SK-N-SH treated with all-trans-retinoic acid at 6 μM for 48 hours (cell line): ENCODE data around the gene TMEM240.

Experiments
- ATAC-seq: fragments of 200-7000 bp; cut with Tn5 transposase; 3 replicates; pipeline ENCODE4 v1.9.1; 2020; ENCODE audit warnings: mild to moderate bottlenecking, moderate library complexity
- ARNTL ChIP-seq: fragments of 450-650 bp; formaldehyde crosslinking; IDR thresholded peaks from 2 replicates; pipeline ENCODE4 v1.5.0; 2020; ENCODE audit warnings: low read depth, mild to moderate bottlenecking, moderate library complexity, borderline replicate concordance
- BACH2 ChIP-seq: fragments of 250-450 bp; sonication (Bioruptor Pico); IDR thresholded peaks from 2 replicates; pipeline ENCODE4 v1.9.0; 2021; ENCODE audit warnings: mild to moderate bottlenecking, borderline replicate concordance
- CREB5 ChIP-seq: fragments of 250-450 bp; sonication (Bioruptor Pico); IDR thresholded peaks from 2 replicates; pipeline ENCODE4 v1.5.1; 2020; ENCODE audit warnings: low read depth, mild to moderate bottlenecking, moderate library complexity
- CSDC2 ChIP-seq: fragments of 250-450 bp; sonication (Bioruptor Pico); IDR thresholded peaks from 2 replicates; pipeline ENCODE4 v1.5.0; 2020; ENCODE audit warnings: mild to moderate bottlenecking, moderate library complexity
- ESRRG ChIP-seq: fragments of 250-450 bp; sonication (Bioruptor Pico); IDR thresholded peaks from 2 replicates; pipeline ENCODE4 v1.6.1; 2021; ENCODE audit warnings: mild to moderate bottlenecking
- GLIS3 ChIP-seq: fragments of 250-450 bp; sonication (Bioruptor Pico); IDR thresholded peaks from 2 replicates; pipeline ENCODE4 v1.5.0; 2020; ENCODE audit warnings: mild to moderate bottlenecking, moderate library complexity
- ISL1 ChIP-seq: fragments of 250-450 bp; sonication (Bioruptor Pico); IDR thresholded peaks from 2 replicates; pipeline ENCODE4 v2.1.2; 2022; ENCODE audit warnings: mild to moderate bottlenecking, moderate library complexity
- OSR1 ChIP-seq: fragments of 250-450 bp; sonication (Bioruptor Pico); IDR thresholded peaks from 2 replicates; pipeline ENCODE4 v1.8.0; 2022; ENCODE audit warnings: moderate library complexity, mild to moderate bottlenecking, inconsistent platforms
- PATZ1 ChIP-seq: fragments of 250-450 bp; sonication (Bioruptor Pico); IDR thresholded peaks from 2 replicates; pipeline ENCODE4 v1.8.0; 2020; ENCODE audit warnings: mild to moderate bottlenecking, moderate library complexity, borderline replicate concordance
- PPARA ChIP-seq: fragments of 250-450 bp; sonication (Bioruptor Pico); IDR thresholded peaks from 2 replicates; pipeline ENCODE4 v1.5.0; 2020; ENCODE audit warnings: mild to moderate bottlenecking, borderline replicate concordance
- RARB ChIP-seq: fragments of 250-450 bp; sonication (Bioruptor Pico); IDR thresholded peaks from 2 replicates; pipeline ENCODE4 v1.8.0; 2021; ENCODE audit warnings: mild to moderate bottlenecking, moderate library complexity
- SNAI2 ChIP-seq: fragments of 250-450 bp; sonication (Bioruptor Pico); IDR thresholded peaks from 2 replicates; pipeline ENCODE4 v1.5.0; 2020; ENCODE audit warnings: mild to moderate bottlenecking, moderate library complexity
- TCF4 ChIP-seq: fragments of 250-450 bp; sonication (Bioruptor Pico); IDR thresholded peaks from 2 replicates; pipeline ENCODE4 v1.8.0; 2021; ENCODE audit warnings: mild to moderate bottlenecking, moderate library complexity, borderline replicate concordance
- TSHZ2 ChIP-seq: fragments of 250-450 bp; sonication (Bioruptor Pico); IDR thresholded peaks from 2 replicates; pipeline ENCODE4 v1.5.0; 2020; ENCODE audit warnings: mild to moderate bottlenecking, moderate library complexity
- ZFP30 ChIP-seq: fragments of 450-650 bp; formaldehyde crosslinking; IDR thresholded peaks from 2 replicates; pipeline ENCODE4 v1.5.0; 2022; ENCODE audit warnings: mild to moderate bottlenecking, moderate library complexity
- TF ChIP-seq, protein P1 (sequence below): fragments of 250-450 bp; sonication (Bioruptor Pico); IDR thresholded peaks from 2 replicates; pipeline ENCODE4 v1.5.1; 2021; ENCODE audit warnings: mild to moderate bottlenecking, moderate library complexity
- TF ChIP-seq, protein P2 (sequence below): fragments of 250-450 bp; sonication (Bioruptor Pico); IDR thresholded peaks from 2 replicates; pipeline ENCODE4 v1.8.0; 2021; ENCODE audit warnings: low read depth, mild to moderate bottlenecking, moderate library complexity, borderline replicate concordance

Gene TMEM240

DNA sequence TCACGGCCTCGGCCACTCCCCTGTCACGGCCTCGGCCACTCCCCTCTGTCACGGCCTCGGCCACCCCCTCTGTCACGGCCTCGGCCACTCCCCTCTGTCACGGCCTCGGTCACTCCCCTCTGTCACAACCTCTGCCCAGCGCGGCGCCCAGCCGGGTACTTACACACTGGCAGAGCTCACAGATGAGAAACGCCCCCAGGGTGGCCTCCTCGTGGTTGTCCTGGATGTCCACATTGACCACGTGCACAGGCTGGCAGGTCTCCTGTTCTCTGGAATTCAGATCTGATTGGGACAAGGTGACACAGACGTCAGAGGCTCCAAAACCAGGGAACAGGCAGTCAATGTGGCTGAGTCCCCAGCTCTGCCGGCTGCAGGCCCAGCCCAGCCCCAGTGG is 3.3 kb upstream of the TMEM240 start (continued):
- TF ChIP-seq, protein P1, sequence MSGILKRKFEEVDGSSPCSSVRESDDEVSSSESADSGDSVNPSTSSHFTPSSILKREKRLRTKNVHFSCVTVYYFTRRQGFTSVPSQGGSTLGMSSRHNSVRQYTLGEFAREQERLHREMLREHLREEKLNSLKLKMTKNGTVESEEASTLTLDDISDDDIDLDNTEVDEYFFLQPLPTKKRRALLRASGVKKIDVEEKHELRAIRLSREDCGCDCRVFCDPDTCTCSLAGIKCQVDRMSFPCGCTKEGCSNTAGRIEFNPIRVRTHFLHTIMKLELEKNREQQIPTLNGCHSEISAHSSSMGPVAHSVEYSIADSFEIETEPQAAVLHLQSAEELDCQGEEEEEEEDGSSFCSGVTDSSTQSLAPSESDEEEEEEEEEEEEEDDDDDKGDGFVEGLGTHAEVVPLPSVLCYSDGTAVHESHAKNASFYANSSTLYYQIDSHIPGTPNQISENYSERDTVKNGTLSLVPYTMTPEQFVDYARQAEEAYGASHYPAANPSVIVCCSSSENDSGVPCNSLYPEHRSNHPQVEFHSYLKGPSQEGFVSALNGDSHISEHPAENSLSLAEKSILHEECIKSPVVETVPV = no peak
- TF ChIP-seq ZFP30 (CRISPR knock-in tag) = no peak

GRCh38 chr1:1542766-1543705 is 2.6 kb upstream of the TMEM240 start:
- no peak for TF ChIP-seq OSR1 (CRISPR knock-in tag)
- no peak for TF ChIP-seq SNAI2 (CRISPR knock-in tag)
- no peak for TF ChIP-seq ISL1
- no peak for TF ChIP-seq RARB (CRISPR knock-in tag)
- TF ChIP-seq ESRRG (CRISPR knock-in tag) = no peak
- TF ChIP-seq, protein P1 = no peak
- no peak for TF ChIP-seq GLIS3 (CRISPR knock-in tag)
- TF ChIP-seq CREB5 = no peak
- no peak for TF ChIP-seq PATZ1 (CRISPR knock-in tag)
- TF ChIP-seq PPARA (CRISPR knock-in tag) = no peak
- no peak for TF ChIP-seq ARNTL (CRISPR knock-in tag)
- TF ChIP-seq, protein P2, sequence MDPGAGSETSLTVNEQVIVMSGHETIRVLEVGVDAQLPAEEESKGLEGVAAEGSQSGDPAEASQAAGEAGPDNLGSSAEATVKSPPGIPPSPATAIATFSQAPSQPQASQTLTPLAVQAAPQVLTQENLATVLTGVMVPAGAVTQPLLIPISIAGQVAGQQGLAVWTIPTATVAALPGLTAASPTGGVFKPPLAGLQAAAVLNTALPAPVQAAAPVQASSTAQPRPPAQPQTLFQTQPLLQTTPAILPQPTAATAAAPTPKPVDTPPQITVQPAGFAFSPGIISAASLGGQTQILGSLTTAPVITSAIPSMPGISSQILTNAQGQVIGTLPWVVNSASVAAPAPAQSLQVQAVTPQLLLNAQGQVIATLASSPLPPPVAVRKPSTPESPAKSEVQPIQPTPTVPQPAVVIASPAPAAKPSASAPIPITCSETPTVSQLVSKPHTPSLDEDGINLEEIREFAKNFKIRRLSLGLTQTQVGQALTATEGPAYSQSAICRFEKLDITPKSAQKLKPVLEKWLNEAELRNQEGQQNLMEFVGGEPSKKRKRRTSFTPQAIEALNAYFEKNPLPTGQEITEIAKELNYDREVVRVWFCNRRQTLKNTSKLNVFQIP (CRISPR knock-in tag) = no peak
- TF ChIP-seq TCF4 (CRISPR knock-in tag) = no peak
- no peak for TF ChIP-seq BACH2 (CRISPR knock-in tag)
- no peak for TF ChIP-seq TSHZ2 (CRISPR knock-in tag)
- no peak for ATAC-seq

- no peak for ATAC-seq
- TF ChIP-seq ISL1 (no peak), SNAI2 (CRISPR knock-in tag) (no peak), TCF4 (CRISPR knock-in tag) (no peak), ESRRG (CRISPR knock-in tag) (no peak), CREB5 (no peak), BACH2 (CRISPR knock-in tag) (no peak), CSDC2 (CRISPR knock-in tag) (no peak), ARNTL (CRISPR knock-in tag) (no peak), PPARA (CRISPR knock-in tag) (no peak)
- TF ChIP-seq, protein P2 (CRISPR knock-in tag) = no peak
- TF ChIP-seq, protein P1 = no peak
These were observed 1.7 kb upstream of the TMEM240 start for GRCh38 chr1:1541956-1542765.
